Transverse colon (tissue), 3 donors: ENCODE measurements around the gene LACC1.

ENCODE experiments used
- CTCF ChIP-seq, 5 experiments: fragments of 200-600 bp in 3 of 5; fragments of 450-650 bp in 2 of 5; sonication (generic) in 3 of 5; IDR thresholded peaks; 1 replicate in 2 of 5; 2 replicates in 3 of 5; pipeline ENCODE4 v1.5.1; 2016 to 2017; ENCODE audit warnings: antibody characterized with exemption in 5 of 5, inconsistent platforms in 3 of 5, mild to moderate bottlenecking in 2 of 5, moderate library complexity in 1 of 5
- EP300 ChIP-seq: sonication (generic); formaldehyde crosslinking; IDR thresholded peaks from one replicate; pipeline ENCODE4 v1.6.1; 2017; ENCODE audit warnings: antibody characterized with exemption, low read depth

- TF ChIP-seq EP300, result no peak
- no peak for TF ChIP-seq CTCF (IDR thresholded peaks at IDR 0.05)
Observed at GRCh38 chr13:43936647-43937046, 56.9 kb downstream of the LACC1 start.
